NCI-H82 treated with DMSO at 0.1 percent for 48 hours (cell line): Measurements from ENCODE around the gene PREX1.

Source experiments
- DNase-seq: peaks from one replicate; lab custom pipeline; 2025; ENCODE audit not compliant: unreplicated experiment; lab: John Stamatoyannopoulos, UW

PREX1 gene

GRCh38 chr20:48668451-48668946 is 159.3 kb downstream of the PREX1 start:
- DNase-seq = no peak

GRCh38 chr20:48667889-48668413 is 159.8 kb downstream of the PREX1 start:
- DNase-seq = no peak

- DNase-seq = no peak
Measured at GRCh38 chr20:48667481-48667880, 160.3 kb downstream of the PREX1 start.

- DNase-seq = no peak
Measured at GRCh38 chr20:48665785-48666184, 162.0 kb downstream of the PREX1 start.

GRCh38 chr20:48662711-48663110 is 165.1 kb downstream of the PREX1 start:
- no peak for DNase-seq

DNA sequence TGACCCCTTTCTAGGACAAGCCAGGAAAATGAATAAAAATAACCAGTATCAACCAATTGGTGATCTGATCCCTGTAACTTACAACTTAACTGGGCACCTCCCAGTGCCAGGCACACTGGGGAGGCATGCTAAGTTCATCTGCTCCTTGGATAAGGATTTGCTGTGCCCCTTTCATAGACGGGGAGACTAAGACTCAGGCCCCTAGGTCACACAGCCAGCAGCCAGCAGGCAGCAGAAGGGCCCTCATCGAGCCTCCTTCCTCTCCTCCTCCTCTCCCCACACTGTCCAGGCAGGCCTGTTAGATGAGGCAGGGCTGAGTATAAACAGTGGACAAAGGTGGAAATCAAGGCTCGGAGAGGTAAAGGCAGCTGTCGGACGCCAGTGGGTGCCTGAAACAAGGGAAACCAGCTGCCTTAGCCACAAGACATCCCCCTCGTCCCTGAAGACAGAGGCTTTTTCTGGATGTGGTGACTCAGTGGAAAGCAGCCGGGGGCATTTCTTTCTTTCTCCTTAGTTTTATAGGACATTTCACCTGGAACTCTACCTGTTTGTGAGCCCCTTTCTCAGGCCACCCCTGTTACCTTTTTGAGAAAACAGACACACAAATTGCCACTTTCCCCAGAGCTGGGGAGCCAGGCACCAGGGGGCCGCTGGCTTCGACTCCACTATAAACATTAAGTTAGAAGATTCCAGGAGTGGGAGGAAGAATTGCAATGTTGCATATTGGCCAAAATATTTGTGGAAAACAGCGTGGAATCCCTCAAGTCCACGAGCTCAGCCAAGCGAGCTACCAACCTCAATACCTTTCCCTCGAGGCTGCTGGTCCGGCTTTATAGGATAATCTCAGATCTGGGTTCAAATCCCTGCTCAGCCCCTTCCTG is 166.0 kb downstream of the PREX1 start:
- no peak for DNase-seq

GRCh38 chr20:48660788-48661187 is 167.0 kb downstream of the PREX1 start:
- no peak for DNase-seq

DNA sequence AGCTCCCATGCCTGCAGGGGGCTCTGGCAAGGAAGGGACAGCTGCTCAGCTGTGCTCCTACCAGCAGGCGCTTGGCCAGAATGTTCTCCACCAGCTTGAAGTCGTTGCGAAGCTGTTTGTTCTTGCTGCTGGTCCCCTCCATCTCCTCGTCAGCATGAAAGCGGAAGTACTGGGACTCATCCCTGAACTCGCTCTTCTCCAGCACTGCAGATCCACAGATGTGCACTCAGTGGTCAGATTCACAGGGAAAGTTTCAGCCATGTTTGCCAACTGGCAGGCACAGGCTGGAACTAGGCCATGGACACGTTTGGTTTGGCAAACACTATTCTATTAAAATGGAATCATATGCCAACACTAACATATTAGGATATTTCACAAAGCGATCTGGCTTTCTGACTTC is 167.9 kb downstream of the PREX1 start:
- DNase-seq = no peak

GRCh38 chr20:48658505-48658904 is 169.3 kb downstream of the PREX1 start:
- no peak for DNase-seq

GRCh38 chr20:48658198-48658476 is 169.7 kb downstream of the PREX1 start:
- DNase-seq = no peak

DNA sequence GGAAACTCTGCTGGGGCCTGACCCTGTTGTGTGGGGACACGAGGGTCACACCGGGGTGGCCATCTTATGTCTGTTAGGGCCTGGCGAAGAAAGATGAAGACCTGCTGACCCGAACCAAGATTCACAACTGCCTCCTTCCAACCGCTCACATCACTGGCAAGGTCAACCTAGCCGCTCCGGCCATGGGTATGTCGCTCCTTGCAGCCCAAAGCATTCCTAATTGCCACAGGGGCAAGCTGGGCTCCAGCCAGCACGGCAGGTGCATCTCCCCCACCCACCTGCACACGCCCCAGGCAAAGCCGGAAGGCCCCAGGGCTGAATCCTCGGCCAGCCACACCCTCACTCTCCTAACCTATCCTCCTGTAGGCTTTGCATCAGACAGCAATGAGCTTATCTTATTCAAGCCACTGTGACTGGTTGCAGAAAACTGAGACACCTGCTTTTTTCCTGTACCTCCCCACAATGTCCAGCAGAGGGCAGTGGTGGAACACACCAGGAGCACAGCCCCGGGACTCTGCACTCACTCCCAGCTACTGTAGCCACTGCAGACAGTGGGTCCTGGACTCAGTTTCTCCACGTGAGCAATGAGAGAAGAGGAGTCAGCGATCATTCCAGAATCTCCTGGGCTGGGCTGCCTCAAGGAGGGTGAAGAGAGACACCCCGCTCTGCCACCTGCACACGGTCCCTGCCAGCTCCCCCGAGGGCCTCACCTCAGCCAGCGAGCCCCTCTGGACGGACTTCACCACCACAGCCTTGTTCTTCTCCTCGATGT is 170.2 kb downstream of the PREX1 start:
- peak; percentile 21 for DNase-seq

DNA sequence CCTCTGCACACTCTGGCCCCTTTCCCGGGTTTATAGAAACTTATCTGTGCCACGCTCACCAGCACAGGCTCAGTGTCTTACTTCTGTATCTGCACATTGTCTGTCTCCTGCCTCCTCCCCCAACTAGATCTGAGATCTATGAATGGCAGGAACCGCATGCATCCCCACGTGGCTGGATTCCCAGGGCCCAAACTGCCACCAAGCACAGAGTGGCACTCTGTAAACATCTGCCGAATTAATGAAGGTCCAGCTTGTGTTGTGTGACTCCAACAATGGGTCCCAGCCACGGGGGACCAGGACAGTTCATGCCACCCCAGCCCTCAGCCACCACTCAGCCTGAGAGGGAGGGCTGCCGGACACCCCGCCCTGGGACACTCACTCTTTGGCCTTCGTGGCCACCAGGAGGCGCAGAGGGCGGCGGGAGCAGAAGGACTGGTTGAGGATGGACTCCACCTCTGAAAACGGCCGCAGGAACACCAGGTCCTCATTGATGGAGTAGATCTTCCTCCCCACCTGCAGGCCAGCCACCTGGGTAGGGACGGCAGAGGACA is 171.1 kb downstream of the PREX1 start:
- DNase-seq = no peak

DNA sequence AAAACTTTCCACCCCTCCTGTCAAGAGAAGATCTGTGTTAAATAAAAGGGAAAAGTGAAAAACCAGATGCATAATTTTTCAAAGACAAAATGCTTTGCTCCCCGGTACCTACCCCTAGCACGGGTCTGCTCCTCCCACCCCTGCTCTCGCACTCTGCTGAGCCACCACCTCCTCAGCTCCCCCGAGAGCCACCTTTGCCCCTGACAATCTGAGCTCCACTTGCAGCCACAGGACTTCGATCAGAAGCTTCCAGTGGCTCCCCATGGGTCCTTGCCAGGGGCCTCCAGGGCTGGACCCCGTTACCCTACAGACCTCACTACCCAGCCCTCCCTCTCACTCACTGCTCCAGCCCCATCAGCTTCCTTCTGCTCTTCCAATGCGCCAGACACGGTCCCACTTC is 171.7 kb downstream of the PREX1 start:
- no peak for DNase-seq

GRCh38 chr20:48653706-48654051 is 174.1 kb downstream of the PREX1 start:
- no peak for DNase-seq

DNA sequence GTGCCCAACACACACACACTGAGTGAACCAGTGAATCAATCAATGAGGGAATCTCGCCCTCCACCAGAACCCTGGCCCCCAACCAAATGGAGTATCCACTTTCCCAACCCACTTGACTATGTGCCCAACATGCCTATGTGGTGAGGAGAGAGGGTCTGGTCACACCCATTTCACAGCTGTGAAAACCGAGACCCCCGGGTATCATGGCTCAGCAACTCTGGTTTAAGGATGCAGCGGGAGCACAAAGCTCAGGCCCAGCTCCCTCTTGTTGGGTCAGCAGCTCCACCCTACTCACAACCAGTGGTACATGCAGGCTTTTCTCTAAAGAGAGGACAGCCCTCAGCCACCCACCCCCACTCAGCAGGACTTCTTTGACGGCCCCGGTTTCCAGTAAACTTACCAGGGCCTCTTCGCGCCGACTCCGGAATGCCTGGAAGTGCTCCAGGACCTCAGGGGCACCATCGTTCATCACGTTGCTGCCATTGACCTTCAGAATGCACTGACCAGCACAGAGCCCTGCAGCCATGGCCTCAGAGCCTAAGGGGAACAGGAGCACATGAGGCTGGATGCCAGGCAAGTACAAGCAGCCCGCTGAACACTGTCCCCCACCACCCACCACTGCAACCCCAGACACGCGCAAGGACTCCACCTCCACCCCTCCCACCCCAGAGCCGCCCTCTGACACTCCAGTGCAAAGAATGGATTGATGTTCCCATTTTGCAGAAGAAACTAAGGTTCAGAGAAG is 174.7 kb downstream of the PREX1 start:
- DNase-seq = no peak

DNA sequence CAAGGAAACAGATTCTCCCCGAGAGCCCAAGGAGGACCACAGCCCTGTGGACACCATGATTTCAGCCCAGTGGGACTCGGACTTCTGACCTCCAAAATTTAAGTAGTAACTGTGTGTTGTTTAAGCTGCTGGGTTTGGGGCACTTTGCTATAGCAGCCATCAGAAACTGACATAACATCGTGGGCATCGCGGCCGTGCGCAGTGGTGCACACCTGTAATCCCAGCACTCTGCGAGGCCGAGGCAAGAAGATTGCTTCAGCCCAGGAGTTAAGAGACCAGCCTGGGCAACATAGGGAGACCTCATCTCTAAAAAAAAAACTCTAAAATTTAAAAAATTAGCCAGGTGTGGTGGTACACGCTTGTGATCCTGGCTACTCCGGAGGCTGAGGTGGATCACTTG is 175.8 kb downstream of the PREX1 start:
- DNase-seq = no peak

DNA sequence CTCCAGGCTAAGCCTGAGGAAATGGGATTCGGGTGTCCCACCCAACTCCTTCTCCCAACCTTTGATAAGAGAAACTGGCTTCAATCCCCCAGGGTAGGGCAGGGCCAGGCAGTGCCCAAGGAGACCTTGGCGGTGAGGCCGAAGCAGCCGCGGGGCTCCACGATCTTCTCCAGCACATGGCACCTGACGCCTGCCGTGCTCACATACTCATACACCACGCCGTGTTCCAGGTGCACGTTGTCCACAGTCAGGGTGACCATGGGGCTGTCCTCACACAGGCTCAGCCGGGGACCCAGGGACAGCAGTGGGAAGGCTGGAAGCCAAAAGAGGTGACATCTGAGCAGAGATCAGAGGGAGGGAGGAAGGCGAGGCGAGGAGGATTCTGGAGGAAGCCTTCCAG is 176.5 kb downstream of the PREX1 start:
- no peak for DNase-seq

DNA sequence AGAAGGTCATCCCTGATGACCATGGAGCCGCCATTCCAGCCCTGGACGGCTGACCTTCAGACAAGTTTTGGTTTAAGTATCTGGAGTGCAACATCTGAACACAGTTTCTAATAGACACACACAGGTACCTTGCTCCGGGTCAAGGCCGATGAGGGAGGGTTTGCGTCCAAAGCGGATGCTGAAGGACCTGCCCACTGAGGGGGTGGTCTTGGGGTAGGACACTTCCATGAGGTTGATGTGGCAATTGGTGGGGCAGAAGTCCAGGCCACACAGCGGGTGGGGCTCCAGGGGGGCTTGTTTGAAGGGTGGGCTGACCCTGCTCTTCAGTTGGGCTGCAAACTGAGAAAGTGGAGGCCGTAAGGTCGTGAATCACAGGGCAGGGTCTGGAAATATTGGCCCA is 177.9 kb downstream of the PREX1 start:
- no peak for DNase-seq

GRCh38 chr20:48649104-48649626 is 178.6 kb downstream of the PREX1 start:
- DNase-seq = no peak

DNA sequence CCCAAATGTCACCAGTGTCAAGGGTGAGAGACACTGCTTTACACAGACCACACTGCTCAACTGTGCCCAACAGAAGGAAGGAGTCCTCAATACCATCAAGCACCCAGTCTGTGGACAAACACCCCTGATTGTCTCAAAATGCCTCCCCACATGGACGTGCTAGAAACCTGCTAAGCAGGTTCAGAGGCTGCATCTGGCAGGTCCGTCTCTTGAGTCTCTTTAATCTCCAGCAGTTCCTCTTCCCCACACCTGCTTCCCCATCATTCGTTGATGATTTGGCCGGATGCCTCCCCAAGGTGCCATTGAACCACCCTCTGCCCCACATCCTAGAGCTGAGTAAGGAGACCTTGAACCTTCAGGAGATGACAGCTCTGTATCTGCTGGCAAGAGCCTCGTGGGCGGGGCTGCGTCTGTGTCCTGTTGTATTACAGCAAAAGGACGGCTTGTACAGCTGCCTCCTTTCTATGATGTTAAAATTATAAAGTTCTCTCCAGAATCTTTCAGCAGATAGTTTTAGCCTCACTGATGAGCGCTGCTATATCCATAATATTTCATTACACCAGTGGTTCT is 179.2 kb downstream of the PREX1 start:
- no peak for DNase-seq

GRCh38 chr20:48647858-48648257 is 179.9 kb downstream of the PREX1 start:
- DNase-seq = no peak
